ENCODE data around the gene UTP18.
A peak's percentile ranks its signal among the peaks of the same experiment; 100 is the strongest.

UTP18 gene

GRCh38 chr17:51258756-51259563, 1.4 kb upstream of the UTP18 start:
- no peak overlapping the region for H2AFZ ChIP-seq (ENCODE audit: low read depth, low read length)
- TF ChIP-seq EZH2phosphoT487 (IDR thresholded peaks at IDR 0.05; ENCODE audit: low read depth) = no peak
- TF ChIP-seq CTCF (IDR thresholded peaks at IDR 0.05; ENCODE audit: low read depth, low read length) = no peak
- peaks cover 55% of the 10 kb centered on the region for H4K20me1 ChIP-seq (ENCODE audit: insufficient read depth, low read length)

GRCh38 chr17:51259564-51260236, 646 bp upstream of the UTP18 start, which contains the start of gene MBTD1:
TSS of gene MBTD1 (minus strand) at chr17:51260049. CDS start at chr17:51225161, 34,888 bp downstream.
- Histone ChIP-seq H2AFZ (ENCODE audit: low read depth, low read length) (peak within 1 kb of the TSS; percentile 81; the same call in 1 of the 2 replicates), H3K36me3 (replicated peaks; ENCODE audit: low read depth, low read length) (peaks cover 37% of the 10 kb centered on the region), H3K4me3 (ENCODE audit: low read length) (peak within 1 kb of the TSS; percentile 98), H3K9me3 (ENCODE audit: insufficient read depth, low read length) (no peaks in the 10 kb centered on the region), H3K9ac (ENCODE audit: low read length) (peak within 1 kb of the TSS; percentile 93), H3K4me2 (ENCODE audit: low read length) (peak within 1 kb of the TSS; percentile 95), H4K20me1 (ENCODE audit: insufficient read depth, low read length) (peaks cover 47% of the 10 kb centered on the region), H3K27me3 (ENCODE audit: low read depth, low read length) (no peaks in the 10 kb centered on the region), H3K79me2 (ENCODE audit: low read length) (peaks cover 98% of the 10 kb centered on the region), H3K4me1 (ENCODE audit: low read length) (peaks cover 20% of the 10 kb centered on the region), H3K27ac (ENCODE audit: low read length) (peak within 1 kb of the TSS; percentile 88)
- no peak for TF ChIP-seq CTCF (IDR thresholded peaks at IDR 0.05; ENCODE audit: low read depth, low read length)

More at GRCh38 chr17:51258756-51259563, 1.4 kb upstream of the UTP18 start:
- peak overlapping the region; percentile 94 for H3K4me2 ChIP-seq (ENCODE audit: low read length)
- peaks cover 98% of the 10 kb centered on the region for H3K79me2 ChIP-seq (ENCODE audit: low read length)
- peak overlapping the region; percentile 93 for H3K9ac ChIP-seq (ENCODE audit: low read length)
- H3K27me3 ChIP-seq (ENCODE audit: low read depth, low read length) = no peaks in the 10 kb centered on the region
- no peaks in the 10 kb centered on the region for H3K9me3 ChIP-seq (ENCODE audit: insufficient read depth, low read length)
- H3K4me3 ChIP-seq (ENCODE audit: low read length) = peak overlapping the region; percentile 98
- H3K27ac ChIP-seq (ENCODE audit: low read length) = peak overlapping the region; percentile 88
- H3K4me1 ChIP-seq (ENCODE audit: low read length) = peaks cover 27% of the 10 kb centered on the region
- H3K36me3 ChIP-seq (replicated peaks; ENCODE audit: low read depth, low read length) = peaks cover 44% of the 10 kb centered on the region

GRCh38 chr17:51261024-51261963, 948 bp downstream of the UTP18 start:
- TF ChIP-seq CTCF (IDR thresholded peaks at IDR 0.05; ENCODE audit: low read depth, low read length) (no peak), EZH2phosphoT487 (IDR thresholded peaks at IDR 0.05; ENCODE audit: low read depth) (no peak)
- peak overlapping the region; percentile 88; the same call in 1 of the 2 replicates for H3K27ac ChIP-seq (ENCODE audit: low read length)
- peak overlapping the region; percentile 98 for H3K4me3 ChIP-seq (ENCODE audit: low read length)
- H3K27me3 ChIP-seq (ENCODE audit: low read depth, low read length) = no peaks in the 10 kb centered on the region
- peaks cover 44% of the 10 kb centered on the region for H4K20me1 ChIP-seq (ENCODE audit: insufficient read depth, low read length)
- H3K36me3 ChIP-seq (replicated peaks; ENCODE audit: low read depth, low read length) = peaks cover 34% of the 10 kb centered on the region
- peak overlapping the region; percentile 82 for H3K9ac ChIP-seq (ENCODE audit: low read length)
- peaks cover 92% of the 10 kb centered on the region for H3K79me2 ChIP-seq (ENCODE audit: low read length)
- peaks cover 20% of the 10 kb centered on the region for H3K4me1 ChIP-seq (ENCODE audit: low read length)
- H2AFZ ChIP-seq (ENCODE audit: low read depth, low read length) = no peak overlapping the region
- peak overlapping the region; percentile 95 for H3K4me2 ChIP-seq (ENCODE audit: low read length)
- no peaks in the 10 kb centered on the region for H3K9me3 ChIP-seq (ENCODE audit: insufficient read depth, low read length)
